ENCODE results near the gene FRMD6.

The FRMD6 gene

GRCh38 chr14:51653775-51654532, 2.2 kb downstream of the FRMD6 start:
- Histone ChIP-seq H3K4me1 (ENCODE audit: control insufficient read depth, low read depth, low read length) (peaks cover 14% of the 10 kb centered on the region), H3K36me3 (ENCODE audit: control insufficient read depth, low read depth, low read length) (no peaks in the 10 kb centered on the region), H3K4me3 (ENCODE audit: low read length) (peak overlapping the region; percentile 87), H3K9ac (ENCODE audit: low read length) (no peak overlapping the region), H3K27me3 (ENCODE audit: control insufficient read depth, insufficient read depth, low read length) (no peaks in the 10 kb centered on the region), H3K27ac (ENCODE audit: low read length) (no peak overlapping the region), H3K9me3 (ENCODE audit: control insufficient read depth, low read depth, low read length) (no peaks in the 10 kb centered on the region)

- no peaks in the 10 kb centered on the region for H3K9me3 ChIP-seq (ENCODE audit: control insufficient read depth, low read depth, low read length)
- H3K36me3 ChIP-seq (ENCODE audit: control insufficient read depth, low read depth, low read length), result no peaks in the 10 kb centered on the region
- H3K9ac ChIP-seq (ENCODE audit: low read length), result no peak overlapping the region
- H3K4me3 ChIP-seq (ENCODE audit: low read length), result no peak overlapping the region
- H3K4me1 ChIP-seq (ENCODE audit: control insufficient read depth, low read depth, low read length), result peaks cover 14% of the 10 kb centered on the region
- H3K27ac ChIP-seq (ENCODE audit: low read length), result no peak overlapping the region
- no peaks in the 10 kb centered on the region for H3K27me3 ChIP-seq (ENCODE audit: control insufficient read depth, insufficient read depth, low read length)
Measured at GRCh38 chr14:51654533-51654845, 2.8 kb downstream of the FRMD6 start.

DNA sequence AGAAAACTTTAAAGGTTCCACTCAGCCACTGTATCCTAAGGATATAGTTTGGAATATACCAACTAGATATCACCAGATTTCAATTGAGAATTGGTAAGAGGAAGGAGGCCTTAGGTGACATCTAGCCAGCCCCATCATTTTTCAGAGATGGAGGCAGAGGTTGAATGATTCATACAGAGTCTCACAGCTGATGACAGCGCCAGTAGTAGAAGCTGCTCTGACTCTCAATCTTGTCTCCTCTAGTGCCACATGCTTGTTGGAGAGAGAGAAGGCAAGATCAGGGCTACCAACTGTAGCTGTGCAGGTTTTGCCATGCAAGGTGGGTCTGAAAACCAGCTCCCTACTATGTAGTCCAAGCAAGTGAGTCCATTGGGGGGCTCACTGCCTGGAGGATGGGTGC, 6.1 kb downstream of the FRMD6 start:
- Histone ChIP-seq H3K4me3 (ENCODE audit: low read length) (no peak overlapping the region), H3K9ac (ENCODE audit: low read length) (no peak overlapping the region), H3K4me1 (ENCODE audit: control insufficient read depth, low read depth, low read length) (peaks cover 11% of the 10 kb centered on the region), H3K27ac (ENCODE audit: low read length) (no peak overlapping the region), H3K36me3 (ENCODE audit: control insufficient read depth, low read depth, low read length) (no peaks in the 10 kb centered on the region), H3K27me3 (ENCODE audit: control insufficient read depth, insufficient read depth, low read length) (no peaks in the 10 kb centered on the region), H3K9me3 (ENCODE audit: control insufficient read depth, low read depth, low read length) (no peaks in the 10 kb centered on the region)

DNA sequence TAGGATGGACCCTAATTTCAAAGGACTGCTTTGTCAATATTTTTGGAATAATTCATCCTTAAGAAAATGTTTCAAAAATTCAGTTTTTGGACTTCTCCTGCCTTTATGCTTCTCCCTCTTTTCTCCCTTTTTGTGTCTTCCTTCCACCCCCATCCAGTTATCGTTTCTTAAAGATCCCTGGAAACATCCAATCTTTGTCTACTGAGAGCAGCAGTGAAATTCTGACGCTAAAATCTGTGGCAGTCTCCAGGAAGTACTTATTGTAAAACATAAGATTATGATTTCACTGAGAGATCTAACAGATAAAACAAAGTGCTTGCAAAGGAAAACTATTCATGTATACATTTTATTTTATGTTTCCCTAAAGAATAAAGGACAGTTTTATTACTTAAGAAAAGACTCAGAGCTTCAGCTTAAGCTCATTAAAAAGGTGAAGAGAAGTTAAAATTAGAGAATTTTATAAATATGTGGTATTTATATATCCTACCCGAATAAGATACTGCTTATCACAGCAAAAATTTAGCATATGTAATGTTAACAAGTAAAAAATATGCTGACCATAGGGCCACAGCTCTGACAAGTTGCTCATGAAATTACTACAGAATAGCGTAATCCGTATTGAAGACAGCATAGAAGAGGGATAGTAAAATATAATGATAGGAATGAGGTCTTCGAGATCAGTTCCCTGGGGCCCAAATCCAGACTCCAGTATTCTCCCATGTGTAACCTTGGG, 6.9 kb downstream of the FRMD6 start:
- Histone ChIP-seq H3K9ac (ENCODE audit: low read length) (no peak overlapping the region), H3K27ac (ENCODE audit: low read length) (no peak overlapping the region), H3K9me3 (ENCODE audit: control insufficient read depth, low read depth, low read length) (no peaks in the 10 kb centered on the region), H3K4me1 (ENCODE audit: control insufficient read depth, low read depth, low read length) (peaks cover 4% of the 10 kb centered on the region), H3K4me3 (ENCODE audit: low read length) (no peak overlapping the region), H3K27me3 (ENCODE audit: control insufficient read depth, insufficient read depth, low read length) (no peaks in the 10 kb centered on the region), H3K36me3 (ENCODE audit: control insufficient read depth, low read depth, low read length) (no peaks in the 10 kb centered on the region)

DNA sequence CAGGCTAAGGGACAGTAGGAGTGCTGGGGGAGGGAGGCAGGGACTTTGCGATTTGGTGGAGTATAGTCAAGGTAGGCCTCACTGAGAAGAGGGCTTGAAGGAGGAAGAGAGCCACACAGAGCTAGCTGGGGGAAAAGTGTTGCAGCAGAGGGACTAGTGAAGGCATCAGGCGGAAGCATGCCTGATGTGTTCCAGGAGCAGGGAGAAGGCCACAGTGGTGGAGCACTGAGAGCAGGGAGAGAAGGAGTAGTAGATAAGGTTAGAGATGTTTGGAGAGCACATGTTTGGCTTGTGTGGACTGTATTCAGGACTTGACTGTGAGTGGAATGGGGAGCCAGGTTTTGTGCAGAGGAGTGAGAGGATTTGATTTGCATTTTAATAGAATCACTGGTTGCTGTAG, 9.0 kb downstream of the FRMD6 start:
- H3K27me3 ChIP-seq (ENCODE audit: control insufficient read depth, insufficient read depth, low read length), result no peaks in the 10 kb centered on the region
- H3K9me3 ChIP-seq (ENCODE audit: control insufficient read depth, low read depth, low read length), result no peaks in the 10 kb centered on the region
- H3K4me1 ChIP-seq (ENCODE audit: control insufficient read depth, low read depth, low read length), result no peaks in the 10 kb centered on the region
- H3K4me3 ChIP-seq (ENCODE audit: low read length), result no peak overlapping the region
- H3K9ac ChIP-seq (ENCODE audit: low read length), result no peak overlapping the region
- no peak overlapping the region for H3K27ac ChIP-seq (ENCODE audit: low read length)
- H3K36me3 ChIP-seq (ENCODE audit: control insufficient read depth, low read depth, low read length), result no peaks in the 10 kb centered on the region

GRCh38 chr14:51661504-51661903, 9.8 kb downstream of the FRMD6 start:
- no peak overlapping the region for H3K27ac ChIP-seq (ENCODE audit: low read length)
- H3K27me3 ChIP-seq (ENCODE audit: control insufficient read depth, insufficient read depth, low read length), result no peaks in the 10 kb centered on the region
- H3K36me3 ChIP-seq (ENCODE audit: control insufficient read depth, low read depth, low read length), result no peaks in the 10 kb centered on the region
- no peak overlapping the region for H3K9ac ChIP-seq (ENCODE audit: low read length)
- no peaks in the 10 kb centered on the region for H3K4me1 ChIP-seq (ENCODE audit: control insufficient read depth, low read depth, low read length)
- H3K4me3 ChIP-seq (ENCODE audit: low read length), result no peak overlapping the region
- no peaks in the 10 kb centered on the region for H3K9me3 ChIP-seq (ENCODE audit: control insufficient read depth, low read depth, low read length)

DNA sequence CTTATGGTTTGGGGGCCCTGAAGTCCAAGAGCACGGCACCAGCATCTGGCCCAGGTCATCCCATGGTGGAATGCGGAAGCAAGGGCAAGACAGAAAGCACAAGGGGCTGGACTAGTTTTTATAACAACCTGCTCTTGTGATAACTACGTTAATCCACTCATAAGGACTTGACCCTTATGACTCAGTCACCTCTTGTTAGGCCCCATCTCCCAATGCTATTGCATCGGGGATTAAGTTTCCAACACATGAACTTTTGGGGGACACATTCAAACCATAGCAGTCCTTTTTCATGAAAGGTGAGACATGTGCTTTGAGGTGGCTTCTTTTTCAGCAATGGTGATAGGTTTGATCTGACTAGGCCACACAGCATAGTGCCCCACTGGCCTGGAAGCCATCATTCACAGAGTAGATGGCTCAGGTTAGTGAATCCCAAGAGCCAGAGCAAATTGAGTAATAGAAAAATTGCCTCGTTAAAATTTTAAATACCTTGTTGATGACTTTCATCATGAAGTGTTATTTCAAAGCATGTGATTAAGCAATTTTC, 12.1 kb downstream of the FRMD6 start:
- Histone ChIP-seq H3K27me3 (ENCODE audit: control insufficient read depth, insufficient read depth, low read length) (no peaks in the 10 kb centered on the region), H3K9ac (ENCODE audit: low read length) (no peak overlapping the region), H3K27ac (ENCODE audit: low read length) (no peak overlapping the region), H3K36me3 (ENCODE audit: control insufficient read depth, low read depth, low read length) (no peaks in the 10 kb centered on the region), H3K4me3 (ENCODE audit: low read length) (no peak overlapping the region), H3K9me3 (ENCODE audit: control insufficient read depth, low read depth, low read length) (no peaks in the 10 kb centered on the region), H3K4me1 (ENCODE audit: control insufficient read depth, low read depth, low read length) (no peaks in the 10 kb centered on the region)

- Histone ChIP-seq H3K9me3 (ENCODE audit: control insufficient read depth, low read depth, low read length) (no peaks in the 10 kb centered on the region), H3K27me3 (ENCODE audit: control insufficient read depth, insufficient read depth, low read length) (no peaks in the 10 kb centered on the region), H3K4me1 (ENCODE audit: control insufficient read depth, low read depth, low read length) (no peaks in the 10 kb centered on the region), H3K4me3 (ENCODE audit: low read length) (no peak overlapping the region), H3K27ac (ENCODE audit: low read length) (no peak overlapping the region), H3K9ac (ENCODE audit: low read length) (no peak overlapping the region), H3K36me3 (ENCODE audit: control insufficient read depth, low read depth, low read length) (no peaks in the 10 kb centered on the region)
Measured at GRCh38 chr14:51666070-51666469, 14.4 kb downstream of the FRMD6 start.

DNA sequence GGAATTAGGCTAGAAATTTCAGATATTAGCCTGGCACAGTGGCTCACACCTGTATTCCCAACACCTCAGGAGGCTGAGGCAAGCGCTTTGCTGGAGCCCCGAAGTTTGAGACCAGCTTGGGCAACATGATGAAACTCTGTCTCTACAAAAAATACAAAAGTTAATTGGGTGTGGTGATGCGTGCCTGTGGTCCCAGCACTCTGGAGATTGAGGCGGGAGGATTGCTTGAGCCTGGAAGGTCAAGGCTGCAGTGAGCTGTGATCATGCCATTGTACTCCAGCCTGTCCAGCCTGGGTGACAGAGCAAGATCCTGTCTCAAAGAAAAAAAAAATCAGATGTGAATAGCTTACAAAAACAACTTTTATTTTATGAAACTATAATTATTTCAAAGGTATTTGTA, 15.1 kb downstream of the FRMD6 start:
- H3K27ac ChIP-seq (ENCODE audit: low read length), result no peak overlapping the region
- no peaks in the 10 kb centered on the region for H3K36me3 ChIP-seq (ENCODE audit: control insufficient read depth, low read depth, low read length)
- no peaks in the 10 kb centered on the region for H3K27me3 ChIP-seq (ENCODE audit: control insufficient read depth, insufficient read depth, low read length)
- H3K9ac ChIP-seq (ENCODE audit: low read length), result no peak overlapping the region
- H3K4me1 ChIP-seq (ENCODE audit: control insufficient read depth, low read depth, low read length), result no peaks in the 10 kb centered on the region
- H3K9me3 ChIP-seq (ENCODE audit: control insufficient read depth, low read depth, low read length), result no peaks in the 10 kb centered on the region
- no peak overlapping the region for H3K4me3 ChIP-seq (ENCODE audit: low read length)

- Histone ChIP-seq H3K9ac (ENCODE audit: low read length) (no peak overlapping the region), H3K4me3 (ENCODE audit: low read length) (no peak overlapping the region), H3K4me1 (ENCODE audit: control insufficient read depth, low read depth, low read length) (no peaks in the 10 kb centered on the region), H3K27ac (ENCODE audit: low read length) (no peak overlapping the region), H3K27me3 (ENCODE audit: control insufficient read depth, insufficient read depth, low read length) (no peaks in the 10 kb centered on the region), H3K9me3 (ENCODE audit: control insufficient read depth, low read depth, low read length) (no peaks in the 10 kb centered on the region), H3K36me3 (ENCODE audit: control insufficient read depth, low read depth, low read length) (no peaks in the 10 kb centered on the region)
Measured at GRCh38 chr14:51668870-51669269, 17.2 kb downstream of the FRMD6 start.

DNA sequence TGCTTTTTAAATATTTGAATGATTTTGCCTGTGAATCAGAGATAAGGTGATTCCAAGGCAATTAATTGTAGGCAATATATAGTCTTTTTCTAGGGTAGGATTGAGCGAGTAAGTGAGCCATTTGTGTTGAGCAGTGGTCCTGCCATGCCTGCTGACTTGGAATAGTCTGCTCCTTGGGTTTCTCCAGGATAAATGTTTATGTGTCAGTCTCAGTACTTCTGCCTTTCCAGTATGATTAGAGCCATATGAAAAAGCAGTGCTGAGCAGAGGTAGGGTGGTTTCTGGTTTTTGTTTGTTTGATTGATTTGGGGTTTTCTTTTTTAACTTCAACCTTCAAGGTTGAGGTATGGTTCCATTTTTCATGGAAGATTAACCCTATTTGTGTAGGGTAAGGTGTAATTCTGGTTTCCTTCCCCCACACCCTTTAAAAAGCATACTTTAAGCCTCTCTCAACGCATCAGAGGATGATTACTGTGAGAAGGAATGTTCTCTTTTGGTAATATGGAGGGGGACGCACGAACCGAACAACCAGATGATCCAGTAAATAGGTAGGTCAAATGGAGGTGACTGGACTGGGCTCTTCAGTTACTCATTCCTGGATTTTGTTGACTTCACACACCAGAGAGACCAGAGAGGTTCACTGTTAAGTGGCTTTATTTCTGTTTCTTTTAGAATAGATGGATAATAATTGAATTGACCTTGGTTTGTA, 22.7 kb downstream of the FRMD6 start:
- H3K27ac ChIP-seq (ENCODE audit: low read length), result no peak overlapping the region
- no peaks in the 10 kb centered on the region for H3K9me3 ChIP-seq (ENCODE audit: control insufficient read depth, low read depth, low read length)
- H3K27me3 ChIP-seq (ENCODE audit: control insufficient read depth, insufficient read depth, low read length), result no peaks in the 10 kb centered on the region
- H3K9ac ChIP-seq (ENCODE audit: low read length), result no peak overlapping the region
- no peak overlapping the region for H3K4me3 ChIP-seq (ENCODE audit: low read length)
- no peaks in the 10 kb centered on the region for H3K36me3 ChIP-seq (ENCODE audit: control insufficient read depth, low read depth, low read length)
- H3K4me1 ChIP-seq (ENCODE audit: control insufficient read depth, low read depth, low read length), result no peaks in the 10 kb centered on the region

Data from iPS-18a (cell line).